DMS153 (cell line): ENCODE results near the gene KLK6.
"Not testable (repeated sequence)": the region's sequence is repeated elsewhere in the genome, so short reads cannot be mapped to it uniquely, and the experiment has no call there.

Experiments used
- DNase-seq: peaks from one replicate; lab custom pipeline; 2025; lab: John Stamatoyannopoulos, UW

KLK6 gene

DNA sequence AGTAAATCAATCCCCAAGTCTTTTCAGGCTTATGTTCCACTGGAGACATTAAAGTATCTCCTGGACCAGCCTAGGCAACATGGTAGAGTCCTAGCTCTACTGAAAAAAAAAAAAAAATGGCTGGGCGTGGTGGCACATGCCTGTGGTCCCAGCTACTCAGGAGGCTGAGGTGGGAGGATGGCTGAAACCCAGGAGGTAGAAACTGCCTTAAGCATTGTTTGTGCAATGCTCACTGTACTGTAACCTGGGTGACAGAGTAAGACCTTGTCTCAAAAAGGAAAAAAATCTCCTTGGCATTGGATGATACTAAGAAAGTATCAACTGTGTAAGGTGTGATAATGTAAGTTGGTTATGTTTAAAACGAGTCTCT, 23.3 kb upstream of the KLK6 start:
- no peak for DNase-seq

GRCh38 chr19:50984416-50984815, 15.0 kb upstream of the KLK6 start:
- not testable (repeated sequence) for DNase-seq

GRCh38 chr19:50983625-50984292, 14.4 kb upstream of the KLK6 start, which contains the start of gene KLK7:
KLK7 (minus strand) TSS chr19:50983917; CDS start chr19:50982399, 1,518 bp downstream.
- DNase-seq, result no peak

GRCh38 chr19:50982186-50982585, 12.8 kb upstream of the KLK6 start:
- no peak for DNase-seq

DNA sequence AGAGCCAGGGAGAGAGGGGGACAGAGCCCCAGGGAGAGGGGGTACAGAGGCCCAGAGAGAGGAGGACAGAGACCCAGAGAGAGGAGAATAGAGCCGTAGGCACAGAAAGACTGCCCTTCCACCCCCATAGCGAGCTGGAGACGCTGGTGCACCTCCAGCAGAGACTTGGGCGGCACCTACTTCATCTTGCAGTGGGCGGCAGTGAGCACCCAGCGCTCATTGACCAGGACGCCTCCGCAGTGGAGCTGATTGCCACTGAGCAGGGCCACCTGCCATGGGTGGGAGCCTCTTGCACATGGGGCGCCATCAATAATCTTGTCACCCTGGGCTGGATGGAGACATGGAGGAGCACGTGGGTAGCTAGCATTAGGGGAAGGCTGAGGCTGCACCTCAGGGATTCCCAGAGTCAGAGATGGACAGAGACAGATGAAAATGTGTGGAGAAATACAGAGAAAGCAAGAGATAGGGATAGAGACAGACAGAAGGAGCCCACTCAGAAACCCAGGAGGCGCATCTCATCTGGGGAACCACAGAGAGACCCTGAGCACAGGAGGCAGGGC, 12.3 kb upstream of the KLK6 start:
- DNase-seq, result no peak

DNA sequence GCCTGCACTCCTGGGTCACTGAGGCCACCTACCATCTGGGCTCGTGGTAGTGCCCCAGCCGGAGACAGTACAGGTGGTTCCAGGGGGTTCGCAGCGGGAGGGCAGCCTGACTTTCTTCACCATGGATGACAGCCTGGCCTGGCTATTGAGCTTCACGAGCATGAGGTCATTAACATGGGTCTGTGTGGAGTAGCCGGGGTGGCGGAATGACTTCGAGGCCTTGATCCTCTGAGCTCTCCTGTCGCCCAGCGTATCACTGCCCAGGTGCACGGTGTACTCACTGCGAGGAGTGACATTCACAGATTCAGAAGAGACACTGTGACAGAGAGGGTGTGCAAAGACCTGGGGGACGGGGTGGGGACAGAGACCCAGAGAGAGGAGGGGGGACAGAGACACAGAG, 10.8 kb upstream of the KLK6 start:
- DNase-seq, result no peak

DNA sequence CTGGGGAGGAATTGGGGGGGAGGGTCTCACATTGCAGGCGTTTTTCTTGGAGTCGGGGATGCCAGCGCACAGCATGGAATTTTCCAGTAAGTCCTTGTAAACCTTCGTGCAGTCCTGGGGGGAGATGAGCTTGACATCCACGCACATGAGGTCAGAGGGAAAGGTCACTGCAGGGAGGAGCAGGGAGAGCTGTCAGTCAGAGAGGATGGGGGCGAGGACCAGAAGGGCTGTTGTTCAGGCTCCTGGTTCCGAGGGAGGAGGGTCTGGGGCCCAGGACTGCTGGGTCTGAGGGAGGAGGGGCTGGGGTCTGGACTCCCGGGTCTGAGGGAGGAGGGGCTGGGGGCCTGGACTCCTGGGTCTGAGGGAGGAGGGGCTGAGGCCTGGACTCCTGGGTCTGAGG, 10.4 kb upstream of the KLK6 start:
- no peak for DNase-seq

DNA sequence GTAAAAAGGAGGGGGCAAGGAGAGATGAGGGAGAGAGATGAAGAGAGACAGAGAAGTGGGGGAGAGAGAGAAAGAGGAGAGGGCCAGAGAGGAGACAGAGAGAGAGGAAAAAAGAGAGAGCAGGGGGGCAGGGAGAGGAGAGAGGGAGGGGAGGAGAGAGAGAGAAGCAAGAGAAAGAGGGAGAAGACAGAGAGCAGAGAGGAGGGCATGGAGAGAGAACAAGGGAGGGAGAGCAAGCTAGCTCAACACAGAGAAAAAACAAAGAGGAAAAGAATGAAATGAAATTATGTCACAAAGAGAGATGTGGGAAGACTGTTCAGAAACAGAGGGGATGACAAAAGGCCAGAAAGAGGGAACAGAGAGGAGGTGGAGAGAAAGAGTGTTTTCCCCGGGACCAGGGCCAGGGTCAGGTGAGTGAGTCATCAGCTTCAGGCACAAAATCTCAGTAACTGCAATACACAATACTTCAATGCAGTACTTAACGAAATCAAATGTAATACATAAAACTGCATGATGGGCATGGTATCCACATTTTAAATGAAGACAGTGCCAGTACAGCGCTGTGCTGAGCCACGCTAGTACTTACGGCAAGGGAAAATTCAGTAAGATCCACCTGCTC, 9.5 kb upstream of the KLK6 start:
- DNase-seq, result no peak

GRCh38 chr19:50977626-50978025, 8.2 kb upstream of the KLK6 start:
- DNase-seq, result no peak

GRCh38 chr19:50975766-50976165, 6.4 kb upstream of the KLK6 start:
- no peak for DNase-seq

DNA sequence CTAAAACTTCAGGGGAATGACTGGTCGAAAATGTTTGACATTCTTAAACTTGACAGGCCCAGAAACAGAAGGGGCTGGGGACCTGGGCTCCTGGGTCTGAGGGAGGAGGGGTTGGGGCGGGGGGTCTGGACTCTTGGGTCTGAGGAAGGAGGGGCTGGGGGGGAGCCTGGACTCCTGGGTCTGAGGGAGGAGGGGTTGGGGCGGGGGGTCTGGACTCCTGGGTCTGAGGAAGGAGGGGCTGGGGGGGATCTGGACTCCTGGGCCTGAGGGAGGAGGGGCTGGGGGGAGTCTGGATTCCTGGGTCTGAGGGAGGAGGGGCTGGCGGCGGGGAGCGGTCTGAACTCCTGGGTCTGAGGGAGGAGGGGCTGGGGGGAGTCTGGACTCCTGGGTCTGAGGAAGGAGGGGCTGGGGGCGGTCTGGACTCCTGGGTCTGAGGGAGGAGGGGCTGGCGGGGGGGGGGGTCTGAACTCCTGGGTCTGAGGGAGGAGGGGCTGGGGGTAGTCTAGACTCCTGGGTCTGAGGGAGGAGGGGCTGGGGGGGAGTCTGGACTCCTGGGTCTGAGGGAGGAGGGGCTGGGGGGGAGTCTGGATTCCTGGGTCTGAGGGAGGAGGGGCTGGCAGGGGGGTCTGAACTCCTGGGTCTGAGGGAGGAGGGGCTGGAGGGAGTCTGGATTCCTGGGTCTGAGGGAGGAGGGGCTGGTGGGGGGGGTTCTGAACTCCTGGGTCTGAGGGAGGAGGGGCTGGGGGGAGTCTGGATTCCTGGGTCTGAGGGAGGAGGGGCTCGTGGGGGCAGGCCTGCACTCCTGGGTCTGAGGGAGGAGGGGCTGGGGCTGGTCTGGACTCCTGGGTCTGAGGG, 5.5 kb upstream of the KLK6 start:
- no peak for DNase-seq

- no peak for DNase-seq
Measured at GRCh38 chr19:50972795-50973376, 3.5 kb upstream of the KLK6 start.

DNA sequence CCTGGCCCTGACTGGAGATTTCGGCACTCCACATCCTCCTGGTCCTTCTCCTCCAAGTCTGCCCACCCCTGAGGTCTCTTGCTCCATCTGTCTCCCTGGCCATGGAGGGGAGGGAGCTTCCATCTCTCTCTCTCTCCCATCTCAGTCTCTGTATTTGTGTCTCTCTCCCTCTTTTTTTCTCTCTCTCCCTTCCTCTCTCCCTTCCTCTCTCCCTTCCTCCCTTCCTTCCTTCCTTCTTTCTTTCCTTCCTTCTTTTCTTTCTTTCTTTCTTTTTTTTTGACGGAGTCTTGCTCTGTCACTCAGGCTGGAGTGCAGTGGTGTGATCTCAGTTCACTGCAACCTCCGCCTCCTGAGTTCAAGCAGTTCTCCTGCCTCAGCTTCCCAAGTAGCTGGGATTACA, 419 bp upstream of the KLK6 start:
- DNase-seq, result not testable (repeated sequence)

- DNase-seq, result no peak
Measured at GRCh38 chr19:50968716-50969412, 527 bp downstream of the KLK6 start.

GRCh38 chr19:50967929-50968715, 1.3 kb downstream of the KLK6 start:
- DNase-seq, result no peak

DNA sequence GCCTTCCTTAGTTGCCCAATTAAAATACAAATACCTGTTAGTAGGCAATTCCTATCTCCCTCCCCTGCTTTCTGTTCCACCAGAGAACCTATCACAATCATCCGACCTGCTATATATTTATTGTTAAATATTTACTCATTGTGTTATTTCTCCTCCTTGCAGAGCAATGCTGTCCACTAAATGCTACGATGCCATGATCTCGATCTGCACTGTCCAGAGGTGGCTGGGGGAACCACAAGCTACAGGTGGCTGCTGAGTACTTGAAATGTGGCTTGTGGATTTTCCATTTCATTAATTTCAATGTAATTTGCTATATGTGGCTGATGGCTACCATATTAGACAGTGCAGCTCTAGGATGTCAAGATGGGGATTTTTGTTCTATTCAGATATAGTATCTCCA, 5.1 kb downstream of the KLK6 start:
- no peak for DNase-seq

DNA sequence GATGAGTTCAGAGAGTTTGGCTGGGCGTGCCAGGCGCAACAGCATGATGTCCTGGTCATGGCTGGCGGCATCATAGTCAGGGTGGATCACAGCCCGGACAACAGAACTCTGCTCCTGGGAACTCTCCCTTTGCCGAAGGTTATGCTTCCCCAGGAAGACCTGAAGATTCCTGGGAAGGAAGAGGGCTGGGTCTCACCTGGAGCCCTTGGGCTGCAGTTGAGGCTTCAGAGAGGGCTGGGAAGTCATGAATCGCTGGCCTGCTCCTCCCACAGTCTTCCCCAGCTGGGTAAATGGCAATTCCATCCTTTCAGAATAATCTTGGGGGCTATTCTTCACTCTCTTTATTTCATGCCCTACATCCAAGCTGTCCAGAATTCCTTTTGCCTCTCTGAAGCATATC, 6.0 kb downstream of the KLK6 start:
- DNase-seq, result no peak

DNA sequence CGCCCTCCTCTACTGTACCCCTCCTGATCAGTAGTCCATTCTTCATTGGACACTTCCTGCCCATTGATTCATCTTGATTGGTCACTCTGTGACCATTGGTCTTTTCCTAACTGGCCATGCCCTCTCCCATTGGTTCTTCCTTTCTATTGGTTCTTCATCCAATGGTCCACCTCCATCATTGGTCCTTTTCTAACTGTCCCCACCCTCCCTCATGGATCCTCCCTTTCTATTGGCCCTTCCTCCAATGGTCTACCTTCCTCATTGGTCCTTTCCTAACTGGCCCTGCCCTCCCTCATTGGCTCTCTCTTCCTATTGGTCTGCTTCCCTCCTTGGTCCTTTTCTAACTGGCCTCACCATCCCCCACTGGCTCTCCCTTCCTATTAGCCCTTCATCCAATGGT, 7.1 kb downstream of the KLK6 start:
- DNase-seq, result no peak

DNA sequence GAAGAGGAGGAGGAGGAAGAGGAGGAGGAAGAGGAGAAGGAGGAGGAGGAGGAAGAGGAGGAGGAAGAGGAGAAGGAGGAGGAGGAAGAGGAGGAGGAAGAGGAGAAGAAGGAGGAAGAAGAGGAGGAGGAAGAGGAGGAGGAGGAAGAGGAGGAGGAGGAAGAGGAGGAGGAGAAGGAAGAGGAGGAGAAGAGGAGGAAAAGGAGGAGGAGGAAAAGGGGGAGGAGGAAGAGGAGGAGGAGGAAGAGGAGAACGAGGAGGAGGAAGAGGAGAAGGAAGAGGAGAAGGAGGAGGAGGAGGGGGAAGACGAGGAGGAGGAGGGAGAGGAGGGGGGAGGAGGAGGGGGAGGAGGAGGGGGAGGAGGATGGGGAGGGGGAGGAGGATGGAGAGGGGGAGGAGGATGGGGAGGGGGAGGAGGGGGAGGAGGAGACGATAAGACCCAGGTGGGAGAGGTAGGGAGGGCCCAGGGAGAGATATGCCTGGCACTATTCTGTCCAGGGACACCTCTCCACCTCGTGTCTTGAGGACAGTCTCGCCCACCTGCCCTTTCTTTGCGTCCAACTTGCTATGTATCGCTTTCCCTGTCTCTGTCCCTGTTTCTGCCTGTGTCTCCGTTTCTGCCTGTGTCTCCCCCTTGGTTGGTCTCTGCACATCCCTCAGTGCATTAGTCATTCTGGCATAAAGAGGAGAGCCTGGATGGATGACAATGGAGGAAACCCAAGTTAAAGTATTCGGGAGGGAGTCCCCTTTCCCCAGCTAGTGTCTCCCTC, 9.5 kb downstream of the KLK6 start:
- no peak for DNase-seq

GRCh38 chr19:50957587-50957986, 11.8 kb downstream of the KLK6 start:
- no peak for DNase-seq
